DOHH2 (cell line): ENCODE data around the gene ARHGEF4.

ENCODE experiments used
- H3F3A ChIP-seq: fragments of 200-600 bp; sonication (generic), shearing (Covaris generic); 2 replicates; pipeline ENCODE4 v1.6.0; 2016; ENCODE audit warnings: antibody characterized with exemption, mild to moderate bottlenecking; ENCODE audit not compliant: control insufficient read depth, insufficient read depth
- H3K27ac ChIP-seq: fragments of 200-600 bp; sonication (generic); 2 replicates; pipeline ENCODE4 v1.5.1; 2014; ENCODE audit warnings: low read depth, mild to moderate bottlenecking, low read length, moderate library complexity
- H3K27me3 ChIP-seq: fragments of 200-600 bp; sonication (generic); 2 replicates; pipeline ENCODE4 v1.6.1; 2014; ENCODE audit warnings: mild to moderate bottlenecking, low read length, mixed read lengths; ENCODE audit not compliant: control insufficient read depth
- H3K36me3 ChIP-seq: fragments of 200-600 bp; sonication (generic); 2 replicates; pipeline ENCODE4 v1.6.1; 2014; ENCODE audit warnings: mild to moderate bottlenecking, low read length, moderate library complexity, mixed read lengths; ENCODE audit not compliant: control insufficient read depth
- H3K4me1 ChIP-seq: fragments of 200-600 bp; sonication (generic); 2 replicates; pipeline ENCODE4 v1.6.1; 2014; ENCODE audit warnings: mild to moderate bottlenecking, low read length, mixed read lengths; ENCODE audit not compliant: control insufficient read depth
- H3K4me2 ChIP-seq: fragments of 200-600 bp; sonication (generic); 2 replicates; pipeline ENCODE4 v1.6.0; 2014; ENCODE audit warnings: mild to moderate bottlenecking, low read length, moderate library complexity
- H3K4me3 ChIP-seq: fragments of 200-600 bp; sonication (generic); 2 replicates; pipeline ENCODE4 v1.5.1; 2014; ENCODE audit warnings: mild to moderate bottlenecking, low read length, mixed read lengths
- H3K79me2 ChIP-seq: fragments of 200-600 bp; sonication (generic); 2 replicates; pipeline ENCODE4 v1.6.1; 2014; ENCODE audit warnings: mild to moderate bottlenecking, low read length, mixed read lengths; ENCODE audit not compliant: control insufficient read depth
- H3K9me2 ChIP-seq: fragments of 200-600 bp; sonication (generic); replicated peaks from 2 replicates; pipeline ENCODE4 v1.6.1; 2014; ENCODE audit warnings: mild to moderate bottlenecking, low read length, mixed read lengths; ENCODE audit not compliant: control insufficient read depth
- H3K9me3 ChIP-seq: fragments of 200-600 bp; sonication (generic); 2 replicates; pipeline ENCODE4 v1.6.1; 2014; ENCODE audit warnings: antibody characterized with exemption, low read length, mixed read lengths; ENCODE audit not compliant: control insufficient read depth, insufficient read depth
- H4K20me1 ChIP-seq: fragments of 200-600 bp; sonication (generic); 2 replicates; pipeline ENCODE4 v1.6.0; 2014; ENCODE audit warnings: low read depth, mild to moderate bottlenecking, antibody characterized with exemption, low read length, moderate library complexity; ENCODE audit not compliant: control insufficient read depth, insufficient read depth
- CTCF ChIP-seq: fragments of 200-600 bp; sonication (generic); IDR thresholded peaks from one replicate; pipeline ENCODE4 v1.5.1; 2014; ENCODE audit warnings: antibody characterized with exemption, mild to moderate bottlenecking, low read depth, low read length; ENCODE audit not compliant: poor library complexity, severe bottlenecking
- EZH2phosphoT487 ChIP-seq: fragments of 200-600 bp; sonication (generic); IDR thresholded peaks from 2 replicates; pipeline ENCODE4 v1.6.1; 2017; ENCODE audit warnings: borderline replicate concordance, mild to moderate bottlenecking, antibody characterized with exemption, low read length, moderate library complexity, mixed read lengths

ARHGEF4 gene

GRCh38 chr2:131046918-131047652, 210.4 kb downstream of the ARHGEF4 start:
- H3K79me2 ChIP-seq, result no peaks in the 10 kb centered on the region
- no peak overlapping the region for H3K27ac ChIP-seq
- H3K4me2 ChIP-seq, result no peak overlapping the region
- peaks cover 20% of the 10 kb centered on the region for H3K4me1 ChIP-seq
- H3F3A ChIP-seq, result peaks cover 4% of the 10 kb centered on the region; the same call in 1 of the 2 replicates
- H3K9me2 ChIP-seq, result no peaks in the 10 kb centered on the region
- H3K9me3 ChIP-seq, result no peaks in the 10 kb centered on the region
- TF ChIP-seq CTCF, result no peak
- no peak for TF ChIP-seq EZH2phosphoT487
- H3K27me3 ChIP-seq, result no peaks in the 10 kb centered on the region
- no peaks in the 10 kb centered on the region for H4K20me1 ChIP-seq
- H3K4me3 ChIP-seq, result no peak overlapping the region
- H3K36me3 ChIP-seq, result peaks cover 49% of the 10 kb centered on the region

- peaks cover 4% of the 10 kb centered on the region; the same call in 1 of the 2 replicates for H3F3A ChIP-seq
- H3K27me3 ChIP-seq, result no peaks in the 10 kb centered on the region
- H3K4me3 ChIP-seq, result no peak overlapping the region
- no peak overlapping the region for H3K4me2 ChIP-seq
- H3K9me2 ChIP-seq, result no peaks in the 10 kb centered on the region
- H3K9me3 ChIP-seq, result no peaks in the 10 kb centered on the region
- peaks cover 58% of the 10 kb centered on the region for H3K36me3 ChIP-seq
- no peaks in the 10 kb centered on the region for H3K79me2 ChIP-seq
- H3K4me1 ChIP-seq, result peaks cover 20% of the 10 kb centered on the region
- H3K27ac ChIP-seq, result no peak overlapping the region
- no peaks in the 10 kb centered on the region for H4K20me1 ChIP-seq
- TF ChIP-seq EZH2phosphoT487, result no peak
- no peak for TF ChIP-seq CTCF
Observed at GRCh38 chr2:131047920-131048560, 211.3 kb downstream of the ARHGEF4 start.

- H3K27me3 ChIP-seq, result no peaks in the 10 kb centered on the region
- H4K20me1 ChIP-seq, result no peaks in the 10 kb centered on the region
- peaks cover 65% of the 10 kb centered on the region for H3K36me3 ChIP-seq
- H3K4me2 ChIP-seq, result no peak overlapping the region
- H3K4me3 ChIP-seq, result no peak overlapping the region
- TF ChIP-seq EZH2phosphoT487 (no peak), CTCF (no peak)
- no peaks in the 10 kb centered on the region for H3K79me2 ChIP-seq
- H3K4me1 ChIP-seq, result peaks cover 20% of the 10 kb centered on the region
- H3K27ac ChIP-seq, result no peak overlapping the region
- H3K9me3 ChIP-seq, result no peaks in the 10 kb centered on the region
- peaks cover 4% of the 10 kb centered on the region; the same call in 1 of the 2 replicates for H3F3A ChIP-seq
- no peaks in the 10 kb centered on the region for H3K9me2 ChIP-seq
Observed at GRCh38 chr2:131048641-131049040, 211.9 kb downstream of the ARHGEF4 start.
